Left renal pelvis (tissue), 4 donors: ENCODE results near the gene FAF1. TPM values are rescaled to one million over a fixed set of nuclear protein-coding genes. Genes with fewer than 3 reads are reported as not detected.
A peak's percentile ranks its signal among the peaks of the same experiment; 100 is the strongest.
"Not testable (repeated sequence)": the region's sequence is repeated elsewhere in the genome, so short reads cannot be mapped to it uniquely, and the experiment has no call there.

Experiments
- DNase-seq, 4 donors: peaks; one replicate each; pipeline ENCODE4 v3.0.0-alpha.2; 2013; ENCODE audit warnings: low read depth in 4 of 4, low spot score in 3 of 4
- polyA plus RNA-seq, 4 donors: library from polyadenylated mRNA; unstranded; fragments of 120-200 nt; gene quantifications; one replicate each; pipeline ENCODE4 v1.2.1, GENCODE V29; 2013; ENCODE audit not compliant: insufficient read length in 4 of 4

FAF1 gene
- polyA plus RNA-seq, 4 donors: 52.7 to 72.0 (median 64.6) TPM

DNA sequence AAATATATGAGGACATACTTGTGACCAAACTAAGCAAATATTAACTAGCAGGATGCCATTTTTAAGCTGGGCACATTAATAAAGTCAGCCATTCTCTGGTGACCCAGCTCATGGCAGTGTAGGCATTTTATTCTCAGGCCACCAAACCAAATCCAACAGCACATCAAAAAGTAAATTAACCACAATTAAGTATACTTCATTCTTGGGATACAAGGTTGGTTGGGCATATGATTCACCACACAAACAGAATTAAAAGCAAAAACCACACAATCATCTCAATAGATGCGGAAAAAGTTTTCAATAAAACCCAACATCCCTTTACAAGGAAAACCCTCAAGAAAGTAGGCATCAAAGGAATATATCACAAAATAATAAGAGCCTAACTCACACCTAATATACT, 101.3 kb downstream of the FAF1 start:
- DNase-seq: no peak

DNA sequence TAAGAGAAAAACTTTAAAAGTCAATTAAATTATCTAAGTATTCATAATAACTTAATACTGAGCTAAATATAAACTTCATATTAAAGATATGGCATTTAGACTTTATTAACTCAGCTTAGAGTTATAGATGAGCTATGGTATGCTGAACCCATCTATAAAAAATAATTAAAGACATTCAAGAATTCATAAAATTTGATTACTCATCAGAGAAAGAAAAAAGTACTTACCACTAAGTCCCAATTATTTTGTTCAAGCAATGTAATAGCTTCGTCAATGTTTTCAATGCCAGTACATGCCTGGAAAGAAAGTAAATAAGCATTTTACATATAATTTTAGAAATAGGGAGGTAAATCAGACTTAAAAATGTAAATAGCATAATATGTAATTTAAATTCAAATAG, 102.4 kb downstream of the FAF1 start:
- DNase-seq: no peak

DNA sequence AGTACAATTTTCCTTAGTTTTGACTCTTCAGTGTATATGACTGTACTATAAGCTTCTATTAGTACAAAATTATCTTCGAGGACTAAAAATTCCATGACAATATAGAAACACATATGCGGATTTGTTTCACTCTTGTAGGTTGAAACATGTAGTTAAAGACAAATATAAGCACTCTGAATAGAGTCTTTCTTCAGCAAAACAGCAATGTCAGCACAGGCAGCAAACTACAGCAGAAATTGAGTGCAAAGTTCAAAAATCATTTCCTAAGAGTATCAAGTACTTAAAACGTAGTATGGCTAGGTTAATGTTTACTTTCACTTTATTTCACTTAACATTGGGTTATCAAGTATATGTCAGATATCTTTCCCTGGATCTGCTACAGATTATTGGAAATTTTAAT, 106.7 kb downstream of the FAF1 start:
- DNase-seq: no peak

DNA sequence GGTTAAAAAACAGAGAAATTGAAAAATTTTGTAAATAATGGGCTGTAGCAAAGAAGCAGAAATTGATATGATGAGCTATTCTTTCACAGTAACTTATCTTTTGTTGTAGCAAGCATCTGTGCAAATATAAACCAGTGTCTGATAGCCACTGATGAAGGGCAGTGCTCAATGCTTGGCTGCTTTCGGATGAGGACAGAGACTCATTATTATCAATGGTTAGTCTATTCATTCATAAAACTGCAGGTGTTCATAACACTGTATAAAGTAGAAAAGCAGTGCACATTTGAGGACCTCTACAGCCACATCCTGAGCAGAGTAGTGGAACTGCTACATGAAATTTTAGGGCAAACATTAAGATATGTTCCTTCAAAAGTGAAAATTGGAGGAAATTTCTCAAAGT, 107.2 kb downstream of the FAF1 start:
- no peak for DNase-seq

DNA sequence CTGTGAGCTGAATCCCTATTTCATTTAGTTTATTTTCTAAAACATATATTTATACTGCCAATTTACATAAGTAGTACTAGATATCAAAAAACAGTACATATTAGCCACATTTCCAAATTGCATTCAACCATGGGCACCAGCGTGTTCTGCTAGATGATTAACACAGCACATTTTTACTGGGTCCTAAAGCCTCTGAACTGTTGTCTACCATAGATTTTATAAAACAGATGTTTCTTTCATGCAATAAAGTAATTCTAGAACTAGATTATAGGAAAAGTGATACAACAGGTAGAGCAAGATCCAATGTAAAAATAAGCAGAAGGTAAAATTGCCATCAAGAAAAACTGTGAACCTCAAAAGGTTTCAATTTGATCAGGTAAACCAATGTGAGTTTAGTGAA, 108.6 kb downstream of the FAF1 start:
- no peak for DNase-seq

DNA sequence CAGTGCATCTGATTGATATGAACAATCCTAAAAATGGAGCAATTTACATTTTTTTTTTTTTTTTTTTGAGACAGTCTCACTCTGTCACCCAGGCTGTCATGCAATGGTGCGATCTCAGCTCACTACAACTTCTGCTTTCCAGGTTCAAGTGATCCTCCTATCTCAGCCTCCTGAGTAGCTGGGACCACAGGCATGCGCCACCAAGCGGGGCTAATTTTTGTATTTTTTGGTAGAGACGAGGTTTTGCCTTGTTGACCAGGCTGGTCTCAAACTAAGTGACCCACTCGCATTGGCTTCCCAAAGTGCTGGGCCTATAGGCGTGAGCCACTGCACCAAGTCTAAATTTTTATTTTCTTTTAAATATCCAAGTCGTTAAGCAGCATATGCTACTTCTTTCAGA, 109.0 kb downstream of the FAF1 start:
- no peak for DNase-seq

DNA sequence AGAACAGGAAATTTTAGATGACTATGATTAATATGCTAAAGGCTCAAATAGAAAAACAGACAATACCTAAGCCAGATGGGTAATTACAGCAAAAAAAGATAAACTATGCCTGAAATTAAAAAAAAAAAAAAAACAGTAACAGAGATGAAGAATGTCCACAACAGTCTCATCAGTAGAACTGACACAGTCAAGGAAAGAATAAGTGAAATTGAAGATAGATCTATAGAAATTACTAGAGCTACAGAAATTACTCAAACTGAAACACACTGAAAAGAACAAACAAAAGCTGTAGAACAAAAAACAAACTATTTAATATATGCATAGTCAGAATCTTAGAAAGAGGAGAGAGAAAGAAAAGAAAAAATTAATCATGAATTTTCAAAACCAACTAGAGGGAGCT, 112.8 kb downstream of the FAF1 start:
- no peak for DNase-seq

DNA sequence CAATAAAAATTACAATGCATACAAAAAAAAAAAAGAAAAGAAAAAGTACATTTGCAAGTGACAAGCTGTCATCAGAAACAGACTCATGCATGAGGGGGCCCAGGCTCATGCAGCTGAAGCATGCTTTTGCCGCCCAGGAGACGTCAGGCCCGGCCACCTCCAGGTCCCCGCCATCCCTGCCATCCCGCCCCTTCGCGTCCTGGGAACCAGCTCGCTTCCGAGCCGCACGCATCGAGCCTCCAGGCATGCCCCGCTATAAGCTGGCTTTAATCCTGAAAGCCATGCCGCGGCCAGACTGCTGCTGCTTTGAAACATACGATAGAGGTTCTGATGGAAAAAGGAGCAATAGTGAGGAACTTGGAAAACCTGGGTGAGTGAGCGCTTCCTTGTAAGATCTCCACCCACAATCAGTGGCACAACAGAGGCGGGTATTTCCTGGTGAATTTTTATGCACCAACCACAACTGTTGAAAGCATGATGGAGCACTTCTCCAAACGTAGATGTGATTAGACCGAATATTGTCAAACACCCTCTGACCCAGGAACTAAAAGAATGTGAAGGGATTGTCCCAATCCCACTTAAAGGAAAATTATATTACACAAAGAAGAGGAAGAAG, 113.7 kb downstream of the FAF1 start:
- DNase-seq: no peak

DNA sequence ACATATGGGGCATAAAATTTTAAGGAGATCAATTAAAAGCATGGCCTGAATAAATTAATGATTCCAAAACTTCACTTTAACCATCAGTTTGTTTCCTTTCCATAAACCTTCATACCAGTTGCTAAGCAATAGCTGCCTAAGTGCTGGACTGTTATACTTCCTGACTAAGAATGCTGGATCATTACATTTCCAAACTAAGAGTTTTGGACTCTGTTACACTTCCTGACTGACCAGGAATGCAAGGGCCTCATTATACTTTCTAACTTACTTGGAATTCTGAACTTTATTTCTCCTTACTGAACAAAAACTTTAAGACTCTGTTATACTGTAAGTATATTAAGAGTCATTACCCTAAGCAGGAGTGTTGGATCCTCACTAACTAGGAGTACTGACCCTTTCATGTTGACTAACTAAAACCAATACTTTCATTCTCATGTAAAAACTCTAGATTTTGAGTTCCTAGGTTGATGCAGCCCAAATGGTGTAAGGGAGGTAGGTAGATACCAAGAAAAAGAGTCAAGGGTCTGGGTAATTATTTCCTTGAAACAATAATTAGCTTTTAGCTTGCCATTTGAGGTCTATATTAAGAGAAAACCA, 118.2 kb downstream of the FAF1 start:
- peak in 1 of 4 donors; percentile 3 for DNase-seq

DNA sequence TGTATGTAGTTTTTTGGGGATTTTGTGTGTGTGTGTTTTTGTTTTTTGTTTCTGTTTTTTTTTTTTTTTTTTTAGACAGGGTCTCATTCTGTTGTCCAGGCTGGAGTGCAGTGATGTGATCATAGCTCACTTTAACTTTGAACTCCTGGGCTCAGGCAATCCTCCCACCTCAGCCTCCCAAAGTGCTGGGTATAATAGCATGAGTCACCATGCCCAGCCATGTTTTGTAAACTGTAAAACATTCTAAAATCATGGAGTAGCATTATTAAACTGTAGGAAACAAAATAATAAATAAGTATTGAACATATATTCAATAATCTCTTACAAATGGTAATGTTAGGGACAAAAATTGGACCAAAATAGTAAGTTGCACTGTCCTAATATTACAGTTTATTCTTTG, 124.0 kb downstream of the FAF1 start:
- DNase-seq: no peak

DNA sequence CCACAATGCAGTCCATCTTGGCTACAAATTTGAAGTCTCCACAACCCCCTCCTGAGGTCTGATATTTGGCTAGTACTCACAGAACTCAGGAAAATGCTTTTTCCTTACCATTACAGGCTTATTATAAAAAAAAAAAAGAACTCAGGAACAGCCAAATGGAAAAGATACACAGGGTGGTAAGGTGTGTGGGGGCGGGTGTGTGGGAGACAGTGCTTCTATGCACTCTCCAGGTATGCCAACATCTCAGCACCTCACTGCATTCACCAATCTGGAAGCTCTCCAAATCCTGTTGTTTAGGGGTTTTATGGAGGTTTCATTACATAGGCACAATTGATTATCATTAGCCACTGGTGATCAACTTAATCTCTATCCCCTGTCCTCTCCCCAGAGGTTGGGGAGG, 126.9 kb downstream of the FAF1 start:
- DNase-seq: no peak

DNA sequence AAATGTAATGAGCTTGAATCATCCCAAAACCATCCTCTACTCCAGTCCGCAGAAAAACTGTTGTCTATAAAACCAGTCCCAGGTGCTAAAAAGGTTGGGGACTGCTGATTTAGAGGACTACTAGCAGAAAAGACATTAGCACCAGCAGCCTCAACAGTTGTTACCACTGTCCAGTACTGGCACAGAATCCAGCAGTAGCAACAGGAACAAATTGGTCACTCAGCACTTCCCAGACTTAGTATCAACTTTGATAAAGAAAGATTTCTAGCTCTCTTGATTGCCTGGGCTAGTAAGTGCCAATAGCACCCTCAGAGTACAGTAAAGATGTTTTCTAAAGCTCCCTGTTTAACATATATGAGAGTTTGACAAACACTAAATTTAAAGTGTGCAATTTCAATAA, 127.9 kb downstream of the FAF1 start:
- DNase-seq: no peak

DNA sequence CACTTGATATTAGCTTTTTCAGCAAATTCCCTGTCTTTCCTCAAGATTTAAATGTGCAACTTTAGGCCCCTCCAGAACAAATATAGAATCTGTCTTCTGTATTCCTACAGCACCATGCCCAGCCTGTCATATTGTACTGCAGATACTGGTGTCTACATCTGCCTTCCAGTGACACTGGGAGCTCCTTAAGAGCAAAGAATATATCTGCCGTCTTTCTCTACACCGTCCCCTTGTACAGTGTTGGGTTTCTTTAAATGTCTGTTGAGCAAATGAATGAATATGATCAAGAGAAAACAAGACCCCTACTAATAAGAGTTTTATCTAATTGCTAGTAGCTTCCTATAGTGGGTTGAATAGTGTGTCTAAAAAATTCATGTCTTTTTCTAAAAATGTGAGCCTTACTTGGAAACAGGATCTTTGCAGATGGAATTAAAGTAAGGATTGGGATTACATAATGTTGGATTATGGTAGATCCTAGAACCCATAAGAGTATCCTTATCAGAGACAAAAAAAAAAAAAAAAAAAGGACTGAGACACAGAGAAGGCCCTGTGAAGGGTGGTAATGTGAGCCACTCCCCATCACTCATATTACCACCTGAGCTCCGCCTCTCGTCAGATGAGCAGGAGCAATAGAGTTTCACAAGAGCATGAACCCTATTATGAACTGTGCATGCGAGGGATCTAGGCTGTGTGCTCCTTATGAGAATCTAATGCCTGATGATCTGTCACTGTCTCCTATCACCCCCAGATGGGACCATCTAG, 128.6 kb downstream of the FAF1 start:
- no peak for DNase-seq

DNA sequence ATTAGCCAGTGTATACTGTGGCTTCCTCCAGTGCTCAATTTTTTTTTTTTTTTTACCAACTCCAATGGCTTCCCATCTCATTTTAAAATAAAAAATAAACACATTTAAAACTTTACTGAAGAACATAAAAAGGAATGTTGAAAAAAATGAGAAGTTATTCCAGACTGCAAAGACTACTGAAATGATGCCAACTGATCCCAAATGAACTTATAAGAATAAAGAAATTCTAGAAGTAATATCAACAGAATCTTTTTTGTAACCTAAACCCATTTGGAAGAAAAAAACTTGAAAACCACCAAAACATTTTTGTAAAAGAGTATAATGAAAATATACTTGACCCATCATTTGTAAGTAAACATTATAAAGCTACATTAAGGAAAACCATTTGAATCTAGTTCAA, 129.4 kb downstream of the FAF1 start:
- no peak for DNase-seq

DNA sequence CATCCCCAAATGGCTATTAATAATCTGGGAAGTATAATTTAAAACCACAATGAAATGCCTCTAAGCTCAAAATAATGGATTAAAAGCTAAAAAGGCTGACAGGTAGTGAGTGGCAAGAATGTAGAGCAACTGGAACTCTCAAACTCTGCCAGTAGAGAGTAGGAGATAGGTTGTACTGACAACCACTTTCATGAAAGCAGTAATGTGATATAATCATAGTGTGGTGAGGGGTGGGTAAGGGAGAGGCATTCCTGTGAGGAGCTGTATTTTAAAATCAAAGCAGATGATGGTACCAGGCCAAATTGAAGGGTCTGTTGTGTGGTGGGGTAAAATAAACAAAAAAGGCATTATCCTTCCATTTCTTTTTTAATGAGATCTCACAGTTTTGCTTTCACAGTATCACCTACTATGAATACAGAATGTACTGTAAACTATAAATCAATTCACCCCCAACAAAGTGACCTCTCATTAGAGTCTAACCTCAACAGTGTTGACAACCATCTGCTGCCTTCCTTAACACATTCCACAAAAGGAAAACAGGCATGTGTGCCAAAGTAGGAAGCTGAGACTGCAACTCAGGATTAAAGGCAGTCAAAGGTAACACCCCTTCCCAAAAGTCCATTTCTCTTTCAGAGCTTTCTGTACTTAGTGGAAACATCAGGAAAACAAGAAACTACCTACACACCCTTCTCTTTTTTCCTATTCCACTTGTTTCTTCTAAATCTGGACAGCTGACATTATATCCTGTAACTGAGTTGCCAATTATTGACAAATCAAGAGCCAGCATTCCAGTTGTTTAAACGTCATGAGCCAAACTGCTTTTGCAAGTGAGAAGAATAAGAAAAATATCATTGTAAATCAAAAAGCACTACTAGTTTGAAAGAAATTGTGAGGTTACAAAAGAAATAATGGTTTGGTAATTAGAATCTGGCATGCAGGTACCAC, 130.8 kb downstream of the FAF1 start:
- DNase-seq: no peak

DNA sequence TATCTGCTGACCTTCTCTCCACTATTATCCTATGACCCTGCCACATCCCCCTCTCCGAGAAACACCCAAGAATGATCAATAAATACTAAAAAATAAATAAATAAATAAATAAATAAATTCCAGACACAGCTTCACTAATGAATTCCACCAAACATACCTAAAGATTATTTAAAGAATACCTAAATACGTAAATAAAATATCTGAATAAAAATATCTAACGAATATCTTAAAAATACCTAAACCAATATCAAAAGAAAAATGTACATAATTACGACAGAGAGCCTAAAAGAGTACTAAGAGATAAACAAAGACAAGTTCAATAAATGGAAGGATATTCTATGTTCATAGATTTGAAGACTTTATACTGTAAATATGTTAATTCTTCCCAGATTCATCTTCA, 132.5 kb downstream of the FAF1 start:
- no peak for DNase-seq

DNA sequence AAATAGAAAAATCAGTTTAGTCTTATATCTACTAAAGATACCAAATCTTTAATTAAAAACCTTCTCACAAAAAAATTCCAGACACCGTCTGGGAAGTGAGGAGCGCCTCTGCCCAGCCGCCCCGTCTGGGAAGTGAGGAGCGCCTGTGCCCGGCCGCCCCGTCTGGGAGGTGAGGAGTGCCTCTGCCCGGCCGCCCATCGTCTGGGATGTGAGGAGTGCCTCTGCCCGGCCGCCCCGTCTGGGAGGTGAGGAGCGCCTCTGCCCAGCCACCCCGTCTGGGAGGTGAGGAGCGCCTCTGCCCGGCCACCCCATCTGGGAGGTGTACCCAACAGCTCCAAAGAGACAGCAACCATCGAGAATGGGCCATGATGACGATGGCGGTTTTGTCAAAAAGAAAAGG, 133.3 kb downstream of the FAF1 start:
- not testable (repeated sequence) for DNase-seq

DNA sequence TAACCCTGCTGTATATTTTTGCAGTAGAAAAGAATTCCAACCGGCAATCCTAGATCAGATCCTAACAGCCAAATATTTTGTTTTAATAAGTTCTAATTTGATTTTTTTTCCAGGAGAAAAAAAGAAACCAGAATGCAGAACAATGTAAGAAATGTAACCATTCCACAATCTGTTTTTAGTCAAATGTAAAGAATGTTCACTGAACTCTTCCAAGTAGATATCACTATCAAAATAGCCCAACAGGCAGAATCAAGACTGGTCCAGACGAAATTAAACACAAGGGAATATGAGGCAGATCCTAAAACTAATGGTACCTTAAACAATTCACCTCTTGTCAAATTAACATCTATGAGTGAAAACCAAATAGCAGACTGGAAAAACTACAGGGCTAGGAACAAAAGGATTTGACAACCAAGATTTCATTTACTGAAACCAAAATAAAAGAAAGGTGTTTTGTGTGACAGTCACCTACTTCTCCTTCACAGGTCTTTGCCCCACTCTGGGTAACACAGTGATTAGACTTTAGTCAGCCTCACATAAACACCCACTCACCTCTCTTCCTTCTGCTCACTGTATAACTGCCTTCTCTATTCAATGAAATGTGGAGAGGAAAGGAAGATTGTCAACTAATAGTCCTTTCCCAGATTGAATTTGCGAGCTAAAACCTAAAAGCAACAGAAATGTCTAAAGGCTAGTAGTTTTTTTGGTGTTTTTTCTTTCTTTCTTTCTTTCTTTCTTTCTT, 137.9 kb downstream of the FAF1 start:
- DNase-seq: no peak

DNA sequence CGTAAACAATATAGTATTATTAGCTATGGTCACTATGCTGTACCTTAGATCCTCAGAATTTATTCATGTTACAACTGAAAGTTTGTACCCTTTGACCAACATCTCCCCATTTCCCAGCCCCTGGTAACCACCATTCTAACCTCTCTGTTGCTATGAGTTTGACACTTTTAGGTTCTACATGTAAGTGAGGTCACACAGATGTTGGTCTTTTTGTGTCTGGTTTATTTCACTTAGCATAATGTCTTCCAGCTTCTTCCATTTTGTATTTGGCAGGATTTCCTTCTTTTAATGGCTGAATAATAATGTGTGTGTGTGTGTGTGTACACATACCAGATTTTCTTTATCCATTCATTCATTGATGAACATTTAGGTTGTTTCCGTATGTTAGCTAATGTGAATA, 139.5 kb downstream of the FAF1 start:
- DNase-seq: no peak

DNA sequence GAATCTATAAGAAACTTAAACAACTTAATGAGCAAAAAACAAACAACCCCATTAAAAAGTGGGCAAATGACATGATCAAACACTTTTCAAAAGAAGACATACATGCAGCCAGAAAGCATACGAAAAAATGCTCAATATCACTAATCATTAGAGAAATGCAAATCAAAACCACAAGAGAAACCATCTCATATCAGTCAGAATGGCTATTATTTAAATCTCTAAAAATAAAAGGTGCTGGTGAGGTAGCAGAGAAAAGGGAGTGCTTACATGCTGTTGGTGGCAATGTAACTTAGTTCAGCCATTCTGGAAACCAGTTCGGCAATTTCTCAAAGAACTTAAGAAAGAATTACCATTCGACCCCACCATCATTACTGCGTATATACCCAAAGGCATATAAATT, 147.7 kb downstream of the FAF1 start:
- DNase-seq: no peak
